GM12891 (cell line): ENCODE data around the gene KCNH5.

Experiments
- DNase-seq: peaks from one replicate; pipeline ENCODE4 v3.0.0; 2011; ENCODE audit warnings: low spot score; ENCODE audit not compliant: insufficient read length
- FAIRE-seq: peaks from 2 replicates; lab custom pipeline; 2011; peaks lifted over from hg19 to GRCh38; lab: Jason Lieb, UNC
- PAX5 ChIP-seq: IDR thresholded peaks from 2 replicates; pipeline ENCODE4 v1.6.1; 2011; ENCODE audit warnings: low read length, moderate library complexity, mild to moderate bottlenecking; ENCODE audit not compliant: insufficient read depth, severe bottlenecking
- POLR2A ChIP-seq: IDR thresholded peaks from 2 replicates; pipeline ENCODE4 v1.6.1; 2011; ENCODE audit warnings: low read depth, low read length, control low read depth
- POLR2AphosphoS5 ChIP-seq: IDR thresholded peaks from 2 replicates; pipeline ENCODE4 v1.6.1; 2011; ENCODE audit warnings: low read depth, low read length, control low read depth
- POU2F2 ChIP-seq: IDR thresholded peaks from 2 replicates; pipeline ENCODE4 v1.6.1; 2011; ENCODE audit warnings: low read depth, mild to moderate bottlenecking, control low read depth, low read length, moderate library complexity
- SPI1 ChIP-seq: IDR thresholded peaks from 2 replicates; pipeline ENCODE4 v1.6.1; 2011; ENCODE audit warnings: low read depth, low read length, control low read depth
- TAF1 ChIP-seq: IDR thresholded peaks from 2 replicates; pipeline ENCODE4 v1.6.1; 2011; ENCODE audit warnings: low read depth, low read length, control low read depth

The KCNH5 gene

DNA sequence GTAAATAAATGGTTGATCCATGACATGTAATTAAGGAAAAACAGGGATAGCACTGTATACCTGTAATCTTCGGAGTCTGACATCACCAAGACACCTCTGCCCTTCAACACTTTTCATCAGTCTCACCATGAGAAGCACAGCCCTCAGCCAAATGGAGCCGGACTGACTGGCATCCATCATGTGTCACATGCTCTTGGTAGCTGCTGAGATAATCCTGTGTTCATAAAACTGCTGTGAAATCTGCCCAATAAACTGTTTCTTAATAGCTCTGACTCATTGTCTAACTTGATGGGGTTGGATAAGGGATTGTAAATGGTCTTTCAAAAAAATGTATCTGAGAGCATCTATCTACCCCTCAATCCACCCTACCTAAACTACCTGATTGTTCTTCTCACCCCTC is 33.6 kb downstream of the KCNH5 start:
- FAIRE-seq: no peak
- no peak for DNase-seq
- TF ChIP-seq PAX5 (no peak), POLR2A (no peak), POLR2AphosphoS5 (no peak), POU2F2 (no peak), TAF1 (no peak), SPI1 (no peak)

DNA sequence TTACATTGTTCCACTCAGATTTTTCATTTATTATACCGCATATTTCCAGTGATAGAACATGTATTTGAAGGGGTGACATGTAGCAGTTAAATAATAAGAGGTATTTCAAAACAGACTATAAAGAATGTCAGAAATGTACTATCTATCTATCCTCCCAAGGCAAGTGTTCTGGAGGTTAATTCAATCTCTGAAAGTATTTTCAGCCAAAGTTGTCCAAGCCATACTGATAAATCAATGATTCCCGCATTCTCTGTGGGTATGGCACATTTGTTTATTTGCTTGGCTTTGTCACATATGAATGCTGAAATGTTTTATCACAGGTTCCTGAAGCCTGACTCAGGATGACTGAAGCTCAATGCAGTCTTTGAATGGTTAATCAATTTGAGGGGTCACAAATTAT is 35.8 kb downstream of the KCNH5 start:
- no peak for FAIRE-seq
- TF ChIP-seq POU2F2: no peak
- TF ChIP-seq TAF1: no peak
- no peak for TF ChIP-seq POLR2A
- TF ChIP-seq PAX5: no peak
- no peak for TF ChIP-seq SPI1
- TF ChIP-seq POLR2AphosphoS5: no peak

GRCh38 chr14:63006531-63006930 is 38.7 kb downstream of the KCNH5 start:
- TF ChIP-seq TAF1: no peak
- TF ChIP-seq PAX5: no peak
- no peak for TF ChIP-seq SPI1
- no peak for TF ChIP-seq POU2F2
- no peak for TF ChIP-seq POLR2A
- FAIRE-seq (no peak), DNase-seq (no peak)

More for the DNA sequence above, 35.8 kb downstream of the KCNH5 start:
- DNase-seq: no peak

- FAIRE-seq: no peak
- DNase-seq: no peak
- TF ChIP-seq POLR2AphosphoS5 (no peak), TAF1 (no peak), POU2F2 (no peak), PAX5 (no peak), SPI1 (no peak), POLR2A (no peak)
Measured at GRCh38 chr14:62994096-62994495, 51.2 kb downstream of the KCNH5 start.

DNA sequence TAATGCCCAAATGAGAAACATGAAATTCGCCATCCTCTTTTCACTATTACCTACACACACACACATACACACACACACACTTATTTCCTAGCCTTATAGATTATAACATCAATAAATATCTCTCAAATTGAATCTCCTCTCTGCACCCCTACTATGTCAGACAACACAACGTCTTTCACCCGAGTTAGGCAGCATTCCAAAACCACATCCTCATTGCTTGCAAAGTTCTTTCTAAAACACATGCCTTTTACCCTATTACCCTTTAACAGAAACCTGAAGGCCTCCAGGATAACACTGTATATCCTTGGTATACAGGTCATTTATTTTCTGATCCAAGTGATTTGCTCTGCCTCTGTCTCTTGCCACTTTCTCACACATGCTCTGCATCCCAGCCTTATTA is 56.3 kb downstream of the KCNH5 start:
- DNase-seq (no peak), FAIRE-seq (no peak)
- no peak for TF ChIP-seq POLR2A
- no peak for TF ChIP-seq TAF1
- no peak for TF ChIP-seq POLR2AphosphoS5
- TF ChIP-seq SPI1: no peak
- TF ChIP-seq PAX5: no peak
- TF ChIP-seq POU2F2: no peak

GRCh38 chr14:62983821-62984220 is 61.4 kb downstream of the KCNH5 start:
- no peak for FAIRE-seq
- TF ChIP-seq TAF1: no peak
- no peak for TF ChIP-seq POLR2A
- no peak for TF ChIP-seq PAX5
- TF ChIP-seq SPI1: no peak
- no peak for TF ChIP-seq POU2F2
- no peak for TF ChIP-seq POLR2AphosphoS5

DNA sequence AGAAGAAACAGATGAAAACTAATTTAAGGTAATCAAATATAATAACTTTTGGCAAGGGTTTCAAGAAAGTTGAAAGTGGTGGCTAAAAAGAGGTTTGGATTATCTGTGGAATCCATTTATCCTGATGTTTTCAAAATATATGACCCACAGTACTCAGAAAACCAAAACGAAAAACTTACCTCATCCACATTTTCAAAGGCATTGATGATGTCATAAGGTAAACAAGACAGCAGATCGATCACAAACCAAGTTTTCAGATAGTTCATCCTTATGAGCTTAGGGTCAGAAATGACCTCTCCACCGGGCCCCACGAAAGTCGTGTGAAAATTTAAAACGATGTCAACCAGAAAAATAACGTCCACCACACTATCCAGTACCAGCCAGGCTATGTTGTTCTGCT is 64.6 kb downstream of the KCNH5 start:
- no peak for TF ChIP-seq POLR2AphosphoS5
- no peak for FAIRE-seq
- DNase-seq: no peak

More at GRCh38 chr14:62983821-62984220, 61.4 kb downstream of the KCNH5 start:
- no peak for DNase-seq

DNA sequence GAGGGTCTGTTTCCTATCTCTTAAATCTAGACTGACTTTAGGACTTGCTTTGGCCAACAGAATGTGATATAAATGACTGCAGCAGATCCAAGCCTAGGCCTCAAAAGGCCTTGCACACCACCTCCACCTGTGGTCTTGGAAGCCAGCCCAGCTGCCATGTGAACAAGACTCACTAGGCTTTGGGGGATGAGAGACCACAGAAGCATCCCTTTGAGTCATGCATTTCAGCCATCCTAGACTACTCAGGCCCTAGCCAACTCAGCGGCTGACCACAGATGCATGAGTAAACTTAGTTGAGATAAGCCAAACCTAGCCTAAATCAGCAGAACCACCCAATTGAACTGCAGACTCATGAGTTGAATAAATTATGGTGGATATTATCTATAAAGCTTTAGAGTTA is 87.7 kb downstream of the KCNH5 start:
- no peak for TF ChIP-seq POLR2AphosphoS5
- TF ChIP-seq POLR2A: no peak
- TF ChIP-seq PAX5: no peak
- TF ChIP-seq SPI1: no peak
- no peak for TF ChIP-seq TAF1
- no peak for TF ChIP-seq POU2F2
- FAIRE-seq (no peak), DNase-seq (no peak)

- TF ChIP-seq POLR2A (no peak), PAX5 (no peak), POLR2AphosphoS5 (no peak), POU2F2 (no peak), TAF1 (no peak), SPI1 (no peak)
- DNase-seq: no peak
- FAIRE-seq: no peak
Measured at GRCh38 chr14:62956413-62956812, 88.8 kb downstream of the KCNH5 start.

- TF ChIP-seq PAX5: no peak
- no peak for TF ChIP-seq POLR2A
- TF ChIP-seq TAF1: no peak
- no peak for TF ChIP-seq POU2F2
- no peak for TF ChIP-seq POLR2AphosphoS5
- TF ChIP-seq SPI1: no peak
- no peak for DNase-seq
- FAIRE-seq: no peak
Measured at GRCh38 chr14:62954165-62954564, 91.1 kb downstream of the KCNH5 start.
